Gastrocnemius medialis (tissue), 4 donors: ENCODE results near the gene CST8.

Source experiments
- POLR2A ChIP-seq, 2 donors: fragments of 450-650 bp; IDR thresholded peaks; one replicate each; pipeline ENCODE4 v1.6.1; 2017; ENCODE audit warnings: antibody characterized with exemption in 2 of 2, mild to moderate bottlenecking in 2 of 2, moderate library complexity in 2 of 2
- TF ChIP-seq, protein P1 (sequence below), 5 experiments: fragments of 450-650 bp in 3 of 5; fragments of 200-600 bp in 2 of 5; sonication (generic) in 2 of 5; IDR thresholded peaks in 4 of 5; conservative IDR thresholded peaks in 1 of 5; 1 replicate in 4 of 5; 2 replicates in 1 of 5; pipeline ENCODE4 v1.5.1; 2016 to 2019; ENCODE audit warnings: antibody characterized with exemption in 5 of 5, mild to moderate bottlenecking in 3 of 5, moderate library complexity in 3 of 5

DNA sequence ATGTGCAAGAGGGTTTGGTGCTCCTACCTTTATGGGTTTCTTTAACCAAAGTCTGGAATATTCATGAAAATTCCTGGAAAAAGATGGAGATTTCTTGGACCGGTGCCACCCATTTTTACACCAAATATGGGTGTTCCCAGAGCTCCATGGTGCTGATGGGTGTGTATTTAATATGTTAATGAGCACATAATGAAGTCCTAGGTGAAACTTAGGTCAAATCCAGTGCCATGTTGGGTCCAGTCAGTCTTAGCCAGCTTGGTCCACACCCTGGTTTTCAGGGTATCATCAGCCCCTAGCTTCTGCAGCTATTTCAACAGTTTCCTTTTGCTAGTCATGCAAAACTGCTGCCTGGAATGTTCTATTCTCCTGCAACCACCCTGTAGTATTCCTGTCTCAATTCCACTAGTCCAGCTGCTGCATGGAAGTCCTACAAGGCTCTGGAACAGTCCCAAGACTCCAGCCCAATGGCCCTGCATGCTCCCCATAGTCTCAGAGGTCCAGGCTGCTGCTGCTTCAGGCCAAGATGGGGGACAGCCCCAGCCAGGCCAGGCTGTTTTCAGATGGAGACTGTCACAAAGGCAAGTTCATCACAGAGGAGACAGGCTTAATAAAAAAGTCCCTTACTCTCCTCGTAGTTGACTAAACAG lies 45.5 kb downstream of the CST8 start:
- TF ChIP-seq POLR2A (IDR thresholded peaks at IDR 0.05), result no peak
- TF ChIP-seq, protein P1, sequence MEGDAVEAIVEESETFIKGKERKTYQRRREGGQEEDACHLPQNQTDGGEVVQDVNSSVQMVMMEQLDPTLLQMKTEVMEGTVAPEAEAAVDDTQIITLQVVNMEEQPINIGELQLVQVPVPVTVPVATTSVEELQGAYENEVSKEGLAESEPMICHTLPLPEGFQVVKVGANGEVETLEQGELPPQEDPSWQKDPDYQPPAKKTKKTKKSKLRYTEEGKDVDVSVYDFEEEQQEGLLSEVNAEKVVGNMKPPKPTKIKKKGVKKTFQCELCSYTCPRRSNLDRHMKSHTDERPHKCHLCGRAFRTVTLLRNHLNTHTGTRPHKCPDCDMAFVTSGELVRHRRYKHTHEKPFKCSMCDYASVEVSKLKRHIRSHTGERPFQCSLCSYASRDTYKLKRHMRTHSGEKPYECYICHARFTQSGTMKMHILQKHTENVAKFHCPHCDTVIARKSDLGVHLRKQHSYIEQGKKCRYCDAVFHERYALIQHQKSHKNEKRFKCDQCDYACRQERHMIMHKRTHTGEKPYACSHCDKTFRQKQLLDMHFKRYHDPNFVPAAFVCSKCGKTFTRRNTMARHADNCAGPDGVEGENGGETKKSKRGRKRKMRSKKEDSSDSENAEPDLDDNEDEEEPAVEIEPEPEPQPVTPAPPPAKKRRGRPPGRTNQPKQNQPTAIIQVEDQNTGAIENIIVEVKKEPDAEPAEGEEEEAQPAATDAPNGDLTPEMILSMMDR (IDR thresholded peaks at IDR 0.05 in 4 of 5, conservative IDR thresholded peaks at IDR 0.05 in 1 of 5), result no peak
